Osteocyte (in vitro differentiated cells): ENCODE results near the gene TSPYL4. TPM values are rescaled to one million over a fixed set of nuclear protein-coding genes. Genes with fewer than 3 reads are reported as not detected.
"Not testable (repeated sequence)": the region's sequence is repeated elsewhere in the genome, so short reads cannot be mapped to it uniquely, and the experiment has no call there.

Experiments
- DNase-seq: peaks from one replicate; pipeline ENCODE4 v3.0.0; 2021; ENCODE audit warnings: mixed read lengths; ENCODE audit not compliant: unreplicated experiment; ENCODE audit errors: extremely low spot score
- H3K27ac Mint-ChIP-seq: one replicate; pipeline ENCODE4 v1.8.0; 2021; ENCODE audit warnings: mild to moderate bottlenecking, mixed read lengths; ENCODE audit not compliant: unreplicated experiment
- H3K27me3 Mint-ChIP-seq: one replicate; pipeline ENCODE4 v1.8.0; 2021; ENCODE audit warnings: mixed read lengths; ENCODE audit not compliant: unreplicated experiment
- H3K36me3 Mint-ChIP-seq: one replicate; pipeline ENCODE4 v1.8.0; 2021; ENCODE audit warnings: mixed read lengths; ENCODE audit not compliant: unreplicated experiment
- H3K4me1 Mint-ChIP-seq: one replicate; pipeline ENCODE4 v1.8.0; 2021; ENCODE audit warnings: mixed read lengths; ENCODE audit not compliant: unreplicated experiment
- H3K4me3 Mint-ChIP-seq: one replicate; pipeline ENCODE4 v1.8.0; 2021; ENCODE audit warnings: mild to moderate bottlenecking, moderate library complexity, mixed read lengths; ENCODE audit not compliant: unreplicated experiment
- H3K9me3 Mint-ChIP-seq: one replicate; pipeline ENCODE4 v1.8.0; 2021; ENCODE audit warnings: mixed read lengths; ENCODE audit not compliant: unreplicated experiment
- total RNA-seq: library from RNA; stranded (reverse); gene quantifications from 2 replicates; pipeline ENCODE4 v1.2.1, GENCODE V29; 2021
- TF ChIP-seq, protein P1 (sequence below): fragments of 200-600 bp; sonication (generic); IDR thresholded peaks from 2 replicates; pipeline ENCODE4 v1.5.0; 2021; ENCODE audit warnings: antibody characterized with exemption, mild to moderate bottlenecking, moderate library complexity

Gene TSPYL4
- total RNA-seq, 1 donor from 2014 or later = 32.6 TPM

- Mint-ChIP-seq H3K4me1 (peaks cover 3% of the 10 kb centered on the region), H3K27ac (no peak overlapping the region), H3K36me3 (no peaks in the 10 kb centered on the region), H3K9me3 (no peaks in the 10 kb centered on the region), H3K4me3 (no peak overlapping the region), H3K27me3 (no peaks in the 10 kb centered on the region)
- TF ChIP-seq, protein P1, sequence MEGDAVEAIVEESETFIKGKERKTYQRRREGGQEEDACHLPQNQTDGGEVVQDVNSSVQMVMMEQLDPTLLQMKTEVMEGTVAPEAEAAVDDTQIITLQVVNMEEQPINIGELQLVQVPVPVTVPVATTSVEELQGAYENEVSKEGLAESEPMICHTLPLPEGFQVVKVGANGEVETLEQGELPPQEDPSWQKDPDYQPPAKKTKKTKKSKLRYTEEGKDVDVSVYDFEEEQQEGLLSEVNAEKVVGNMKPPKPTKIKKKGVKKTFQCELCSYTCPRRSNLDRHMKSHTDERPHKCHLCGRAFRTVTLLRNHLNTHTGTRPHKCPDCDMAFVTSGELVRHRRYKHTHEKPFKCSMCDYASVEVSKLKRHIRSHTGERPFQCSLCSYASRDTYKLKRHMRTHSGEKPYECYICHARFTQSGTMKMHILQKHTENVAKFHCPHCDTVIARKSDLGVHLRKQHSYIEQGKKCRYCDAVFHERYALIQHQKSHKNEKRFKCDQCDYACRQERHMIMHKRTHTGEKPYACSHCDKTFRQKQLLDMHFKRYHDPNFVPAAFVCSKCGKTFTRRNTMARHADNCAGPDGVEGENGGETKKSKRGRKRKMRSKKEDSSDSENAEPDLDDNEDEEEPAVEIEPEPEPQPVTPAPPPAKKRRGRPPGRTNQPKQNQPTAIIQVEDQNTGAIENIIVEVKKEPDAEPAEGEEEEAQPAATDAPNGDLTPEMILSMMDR = no peak
- no peak for DNase-seq
These were observed 33.0 kb upstream of the TSPYL4 start for GRCh38 chr6:116286773-116287358.

- not testable (repeated sequence) for H3K27ac Mint-ChIP-seq
These were observed 31.1 kb upstream of the TSPYL4 start for GRCh38 chr6:116284984-116285383.

GRCh38 chr6:116283191-116283590 is 29.3 kb upstream of the TSPYL4 start:
- Mint-ChIP-seq H3K9me3 (no peaks in the 10 kb centered on the region), H3K36me3 (peaks cover 5% of the 10 kb centered on the region), H3K4me3 (no peak overlapping the region), H3K4me1 (peaks cover 27% of the 10 kb centered on the region), H3K27ac (no peak overlapping the region), H3K27me3 (no peaks in the 10 kb centered on the region)
- TF ChIP-seq, protein P1 = no peak
- no peak for DNase-seq

More at GRCh38 chr6:116284984-116285383, 31.1 kb upstream of the TSPYL4 start:
- not testable (repeated sequence) for H3K4me3 Mint-ChIP-seq, H3K36me3 Mint-ChIP-seq, H3K9me3 Mint-ChIP-seq, DNase-seq, H3K27me3 Mint-ChIP-seq
- peaks cover 13% of the 10 kb centered on the region for H3K4me1 Mint-ChIP-seq

DNA sequence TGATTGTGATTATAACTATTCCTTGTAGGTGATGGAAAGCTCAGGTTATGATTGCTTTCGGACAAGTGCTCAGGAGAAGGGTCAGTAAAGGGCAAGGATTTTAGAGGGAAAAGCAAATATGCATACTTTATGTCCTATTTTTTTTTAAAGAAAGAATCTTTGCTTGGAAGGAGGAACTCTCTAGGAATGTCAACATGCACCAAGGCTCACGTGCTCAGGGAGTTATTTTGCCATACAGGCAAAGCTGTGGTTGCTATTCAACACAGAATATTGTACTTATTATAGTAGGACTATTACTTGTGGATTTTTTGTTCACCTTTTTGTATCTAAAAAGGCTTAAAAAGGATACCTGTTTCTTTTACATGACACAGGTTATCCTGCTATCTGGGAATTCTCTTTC is 28.8 kb upstream of the TSPYL4 start:
- no peak overlapping the region for H3K27ac Mint-ChIP-seq
- H3K27me3 Mint-ChIP-seq = no peaks in the 10 kb centered on the region
- H3K4me1 Mint-ChIP-seq = peaks cover 32% of the 10 kb centered on the region
- no peak overlapping the region for H3K4me3 Mint-ChIP-seq
- DNase-seq = no peak
- TF ChIP-seq, protein P1 = no peak
- H3K36me3 Mint-ChIP-seq = peaks cover 10% of the 10 kb centered on the region
- H3K9me3 Mint-ChIP-seq = no peaks in the 10 kb centered on the region

DNA sequence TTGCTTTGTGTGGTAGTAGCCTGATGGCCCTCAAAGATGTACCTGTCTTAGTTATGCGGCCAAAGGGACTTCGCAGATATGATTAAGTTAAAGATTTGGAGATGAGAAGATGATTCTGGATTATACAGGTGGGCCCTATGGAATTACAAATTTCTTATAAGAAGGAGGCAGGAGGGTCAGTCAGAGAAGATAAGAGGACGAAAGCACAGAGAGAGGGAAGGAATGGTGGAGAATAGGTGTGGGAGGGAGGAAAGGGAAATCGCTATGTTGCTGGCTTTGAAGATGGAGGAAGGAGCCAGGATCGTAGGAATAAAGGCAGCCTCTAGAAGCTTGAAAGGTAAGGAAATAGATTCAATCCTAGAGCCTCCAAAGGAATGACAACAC is 27.1 kb upstream of the TSPYL4 start:
- Mint-ChIP-seq H3K9me3 (no peaks in the 10 kb centered on the region), H3K4me3 (peak overlapping the region; percentile 97), H3K27me3 (no peaks in the 10 kb centered on the region), H3K27ac (peak overlapping the region; percentile 98), H3K4me1 (peaks cover 50% of the 10 kb centered on the region), H3K36me3 (peaks cover 17% of the 10 kb centered on the region)
- TF ChIP-seq, protein P1 = no peak
- DNase-seq = no peak
